ENCODE measurements around the gene PLK5. TPM values are rescaled to one million over a fixed set of nuclear protein-coding genes. Genes with fewer than 3 reads are reported as not detected.

Gene PLK5
- total and polyA plus RNA-seq, 4 donors = 0.03 TPM; not detected in 3

DNA sequence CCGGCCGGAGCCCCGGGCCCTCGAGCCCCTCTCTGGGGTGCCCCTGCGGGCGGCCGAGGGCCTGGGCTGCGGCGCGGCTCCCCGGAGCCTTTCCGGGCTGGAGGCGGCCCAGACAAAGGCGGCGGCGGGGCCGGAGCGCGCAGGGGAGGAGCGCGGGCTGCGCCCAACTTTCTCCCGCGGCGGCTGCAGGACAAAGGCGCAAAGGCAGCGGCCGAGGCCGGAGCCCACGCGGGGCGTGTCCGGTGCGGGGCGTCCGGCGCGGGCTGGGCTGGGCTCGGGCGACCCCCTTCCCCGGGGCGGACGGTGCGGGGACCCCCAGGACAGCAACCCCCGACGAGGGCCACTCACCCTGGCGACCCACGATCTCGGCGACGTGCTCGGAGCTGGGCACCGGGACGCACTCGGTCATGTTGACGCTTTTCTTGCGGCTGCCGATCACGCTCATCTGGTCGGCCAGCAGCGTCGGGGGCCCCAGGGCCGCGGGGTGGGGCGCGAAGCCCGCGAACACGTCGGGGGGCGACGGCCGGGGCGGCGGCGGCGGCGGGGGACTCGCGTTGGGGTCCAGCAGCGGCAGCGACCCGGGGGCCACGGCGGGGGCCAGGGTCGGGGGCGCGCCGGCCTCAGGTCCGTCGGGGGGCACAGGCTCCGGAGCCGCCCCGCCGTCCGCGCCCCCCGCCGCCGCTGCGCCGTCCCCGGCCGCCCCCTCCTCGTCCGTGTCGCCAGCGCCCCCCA lies 43.4 kb downstream of the PLK5 start:
- H3K9me3 ChIP-seq (ENCODE audit: control insufficient read depth in 4 of 4, low read length in 3 of 4) = no peaks in the 10 kb centered on the region
- peak; percentile 39 for DNase-seq (ENCODE audit: low spot score)
- H3K36me3 ChIP-seq (ENCODE audit: control insufficient read depth in 4 of 4, insufficient read depth in 3 of 4, low read depth in 1 of 4, low read length in 3 of 4) = no peaks in the 10 kb centered on the region
- peak overlapping the region in 1 of 2 donors; percentile 50 for H3K27ac ChIP-seq (ENCODE audit: low read depth in 1 of 2, low read length in 2 of 2)
- H3K4me3 ChIP-seq (ENCODE audit: low read depth in 1 of 3, low read length in 3 of 3) = peak overlapping the region; percentile 9 to 82 (median 32)
- H3K4me1 ChIP-seq (ENCODE audit: control insufficient read depth in 4 of 4, insufficient read depth in 4 of 4, low read length in 3 of 4) = peaks cover 0 to 12% (median 8%) of the 10 kb centered on the region in 4 donors
- no peak overlapping the region for H3K9ac ChIP-seq (ENCODE audit: low read depth in 1 of 2, low read length in 2 of 2)
- H3K27me3 ChIP-seq (ENCODE audit: control insufficient read depth in 4 of 4, insufficient read depth in 4 of 4, low read length in 3 of 4) = no peaks in the 10 kb centered on the region
- TF ChIP-seq HNF4A (conservative IDR thresholded peaks at IDR 0.05) = no peak
- TF ChIP-seq, protein P1, sequence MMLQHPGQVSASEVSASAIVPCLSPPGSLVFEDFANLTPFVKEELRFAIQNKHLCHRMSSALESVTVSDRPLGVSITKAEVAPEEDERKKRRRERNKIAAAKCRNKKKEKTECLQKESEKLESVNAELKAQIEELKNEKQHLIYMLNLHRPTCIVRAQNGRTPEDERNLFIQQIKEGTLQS (IDR thresholded peaks at IDR 0.05) = no peak
- no peak for TF ChIP-seq GABPA (IDR thresholded peaks at IDR 0.05 in 1 of 2, conservative IDR thresholded peaks at IDR 0.05 in 1 of 2)
- TF ChIP-seq, protein P2, sequence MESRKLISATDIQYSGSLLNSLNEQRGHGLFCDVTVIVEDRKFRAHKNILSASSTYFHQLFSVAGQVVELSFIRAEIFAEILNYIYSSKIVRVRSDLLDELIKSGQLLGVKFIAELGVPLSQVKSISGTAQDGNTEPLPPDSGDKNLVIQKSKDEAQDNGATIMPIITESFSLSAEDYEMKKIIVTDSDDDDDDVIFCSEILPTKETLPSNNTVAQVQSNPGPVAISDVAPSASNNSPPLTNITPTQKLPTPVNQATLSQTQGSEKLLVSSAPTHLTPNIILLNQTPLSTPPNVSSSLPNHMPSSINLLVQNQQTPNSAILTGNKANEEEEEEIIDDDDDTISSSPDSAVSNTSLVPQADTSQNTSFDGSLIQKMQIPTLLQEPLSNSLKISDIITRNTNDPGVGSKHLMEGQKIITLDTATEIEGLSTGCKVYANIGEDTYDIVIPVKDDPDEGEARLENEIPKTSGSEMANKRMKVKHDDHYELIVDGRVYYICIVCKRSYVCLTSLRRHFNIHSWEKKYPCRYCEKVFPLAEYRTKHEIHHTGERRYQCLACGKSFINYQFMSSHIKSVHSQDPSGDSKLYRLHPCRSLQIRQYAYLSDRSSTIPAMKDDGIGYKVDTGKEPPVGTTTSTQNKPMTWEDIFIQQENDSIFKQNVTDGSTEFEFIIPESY (IDR thresholded peaks at IDR 0.05) = no peak
- no peak for TF ChIP-seq FOXA2 (IDR thresholded peaks at IDR 0.05)
- TF ChIP-seq SP1 (IDR thresholded peaks at IDR 0.05) = no peak
- no peak for TF ChIP-seq EGR1 (IDR thresholded peaks at IDR 0.05; ENCODE audit: low read depth in 2 of 2)
- no peak for TF ChIP-seq YY1 (IDR thresholded peaks at IDR 0.05)
- TF ChIP-seq NR2F2 (IDR thresholded peaks at IDR 0.05) = no peak
- TF ChIP-seq, protein P3, sequence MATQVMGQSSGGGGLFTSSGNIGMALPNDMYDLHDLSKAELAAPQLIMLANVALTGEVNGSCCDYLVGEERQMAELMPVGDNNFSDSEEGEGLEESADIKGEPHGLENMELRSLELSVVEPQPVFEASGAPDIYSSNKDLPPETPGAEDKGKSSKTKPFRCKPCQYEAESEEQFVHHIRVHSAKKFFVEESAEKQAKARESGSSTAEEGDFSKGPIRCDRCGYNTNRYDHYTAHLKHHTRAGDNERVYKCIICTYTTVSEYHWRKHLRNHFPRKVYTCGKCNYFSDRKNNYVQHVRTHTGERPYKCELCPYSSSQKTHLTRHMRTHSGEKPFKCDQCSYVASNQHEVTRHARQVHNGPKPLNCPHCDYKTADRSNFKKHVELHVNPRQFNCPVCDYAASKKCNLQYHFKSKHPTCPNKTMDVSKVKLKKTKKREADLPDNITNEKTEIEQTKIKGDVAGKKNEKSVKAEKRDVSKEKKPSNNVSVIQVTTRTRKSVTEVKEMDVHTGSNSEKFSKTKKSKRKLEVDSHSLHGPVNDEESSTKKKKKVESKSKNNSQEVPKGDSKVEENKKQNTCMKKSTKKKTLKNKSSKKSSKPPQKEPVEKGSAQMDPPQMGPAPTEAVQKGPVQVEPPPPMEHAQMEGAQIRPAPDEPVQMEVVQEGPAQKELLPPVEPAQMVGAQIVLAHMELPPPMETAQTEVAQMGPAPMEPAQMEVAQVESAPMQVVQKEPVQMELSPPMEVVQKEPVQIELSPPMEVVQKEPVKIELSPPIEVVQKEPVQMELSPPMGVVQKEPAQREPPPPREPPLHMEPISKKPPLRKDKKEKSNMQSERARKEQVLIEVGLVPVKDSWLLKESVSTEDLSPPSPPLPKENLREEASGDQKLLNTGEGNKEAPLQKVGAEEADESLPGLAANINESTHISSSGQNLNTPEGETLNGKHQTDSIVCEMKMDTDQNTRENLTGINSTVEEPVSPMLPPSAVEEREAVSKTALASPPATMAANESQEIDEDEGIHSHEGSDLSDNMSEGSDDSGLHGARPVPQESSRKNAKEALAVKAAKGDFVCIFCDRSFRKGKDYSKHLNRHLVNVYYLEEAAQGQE (IDR thresholded peaks at IDR 0.05) = no peak
- TF ChIP-seq JUND (IDR thresholded peaks at IDR 0.05) = no peak
- TF ChIP-seq RXRA (IDR thresholded peaks at IDR 0.05) = no peak
- no peak for TF ChIP-seq FOXA1 (IDR thresholded peaks at IDR 0.05)
- TF ChIP-seq, protein P4, sequence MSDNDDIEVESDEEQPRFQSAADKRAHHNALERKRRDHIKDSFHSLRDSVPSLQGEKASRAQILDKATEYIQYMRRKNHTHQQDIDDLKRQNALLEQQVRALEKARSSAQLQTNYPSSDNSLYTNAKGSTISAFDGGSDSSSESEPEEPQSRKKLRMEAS (IDR thresholded peaks at IDR 0.05) = no peak
- TF ChIP-seq, protein P5, sequence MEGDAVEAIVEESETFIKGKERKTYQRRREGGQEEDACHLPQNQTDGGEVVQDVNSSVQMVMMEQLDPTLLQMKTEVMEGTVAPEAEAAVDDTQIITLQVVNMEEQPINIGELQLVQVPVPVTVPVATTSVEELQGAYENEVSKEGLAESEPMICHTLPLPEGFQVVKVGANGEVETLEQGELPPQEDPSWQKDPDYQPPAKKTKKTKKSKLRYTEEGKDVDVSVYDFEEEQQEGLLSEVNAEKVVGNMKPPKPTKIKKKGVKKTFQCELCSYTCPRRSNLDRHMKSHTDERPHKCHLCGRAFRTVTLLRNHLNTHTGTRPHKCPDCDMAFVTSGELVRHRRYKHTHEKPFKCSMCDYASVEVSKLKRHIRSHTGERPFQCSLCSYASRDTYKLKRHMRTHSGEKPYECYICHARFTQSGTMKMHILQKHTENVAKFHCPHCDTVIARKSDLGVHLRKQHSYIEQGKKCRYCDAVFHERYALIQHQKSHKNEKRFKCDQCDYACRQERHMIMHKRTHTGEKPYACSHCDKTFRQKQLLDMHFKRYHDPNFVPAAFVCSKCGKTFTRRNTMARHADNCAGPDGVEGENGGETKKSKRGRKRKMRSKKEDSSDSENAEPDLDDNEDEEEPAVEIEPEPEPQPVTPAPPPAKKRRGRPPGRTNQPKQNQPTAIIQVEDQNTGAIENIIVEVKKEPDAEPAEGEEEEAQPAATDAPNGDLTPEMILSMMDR (IDR thresholded peaks at IDR 0.05; ENCODE audit: low read depth, low read length, missing input control) = no peak
- TF ChIP-seq HNF4G (IDR thresholded peaks at IDR 0.05) = no peak
- no peak for TF ChIP-seq RAD21 (IDR thresholded peaks at IDR 0.05)
- TF ChIP-seq TAF1 (conservative IDR thresholded peaks at IDR 0.05) = no peak
- 2% methylated on average over 108 of the region's 108 CpGs for WGBS
